ENCODE results near the gene PDE1C. TPM values are rescaled to one million over a fixed set of nuclear protein-coding genes. Genes with fewer than 3 reads are reported as not detected.

PDE1C gene
- total and polyA plus RNA-seq, 3 experiments from 2014 or later: not detected

DNA sequence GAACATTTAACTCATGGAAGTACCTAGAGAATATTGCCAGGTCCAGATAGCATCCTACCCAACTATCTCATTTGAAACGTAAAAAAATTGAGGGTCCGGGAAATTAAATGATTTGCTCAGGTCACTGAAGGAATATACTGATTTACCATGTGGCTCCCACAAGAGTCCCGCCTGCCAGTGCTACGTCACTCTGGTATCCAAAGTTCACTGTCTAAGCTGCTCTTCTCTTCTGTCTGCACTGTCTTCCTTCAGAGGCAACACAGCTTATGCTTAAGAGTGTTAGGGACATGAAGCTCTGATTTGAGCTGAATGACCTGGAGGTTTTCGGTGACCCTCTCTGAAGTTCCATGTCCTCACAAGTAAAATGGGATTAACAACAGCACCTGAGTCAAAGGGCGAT is 114.6 kb downstream of the PDE1C start:
- Histone ChIP-seq H3K27ac (ENCODE audit: low read depth, low read length) (no peak overlapping the region), H3K9me3 (ENCODE audit: low read length) (no peaks in the 10 kb centered on the region), H3K27me3 (ENCODE audit: insufficient read depth, low read length, poor library complexity, severe bottlenecking) (no peaks in the 10 kb centered on the region), H3K36me3 (ENCODE audit: insufficient read depth, low read length) (no peaks in the 10 kb centered on the region), H3K4me3 (ENCODE audit: low read length) (no peak overlapping the region), H3K4me1 (ENCODE audit: insufficient read depth, low read length) (no peaks in the 10 kb centered on the region)
- peak overlapping the region in 1 of 8 donors; percentile 19 for H3K27ac Mint-ChIP-seq
- ChIA-PET CTCF (no interaction called here), POLR2A (no interaction called here)
- no peaks in the 10 kb centered on the region for H3K27me3 Mint-ChIP-seq
- H3K4me1 Mint-ChIP-seq: no peaks in the 10 kb centered on the region
- H3K4me3 Mint-ChIP-seq: no peak overlapping the region
- no peaks in the 10 kb centered on the region for H3K36me3 Mint-ChIP-seq
- peaks cover 0 to 10% (median 3%) of the 10 kb centered on the region in 5 donors for H3K9me3 Mint-ChIP-seq
- no peak for DNase-seq

DNA sequence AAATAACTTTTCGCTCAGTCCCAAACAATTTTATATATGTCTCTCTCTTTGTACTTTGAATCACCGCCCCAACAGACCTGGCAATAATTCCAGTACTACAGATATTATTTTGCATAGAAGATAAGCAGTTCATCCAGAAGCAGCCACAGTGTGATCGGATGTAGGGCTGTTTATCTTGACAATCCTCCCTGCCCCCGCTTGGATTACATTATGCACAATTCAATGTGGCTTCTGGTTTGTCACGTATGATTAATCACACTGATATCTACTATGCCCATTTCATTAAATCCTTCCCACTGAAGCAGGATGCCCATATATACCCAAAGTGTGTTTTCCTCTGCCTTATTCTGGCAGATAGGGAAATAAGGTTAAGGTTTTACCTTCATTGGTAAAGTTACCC is 115.2 kb downstream of the PDE1C start:
- no peak for DNase-seq
- H3K4me3 Mint-ChIP-seq: no peak overlapping the region
- H3K9me3 Mint-ChIP-seq: peaks cover 0 to 7% (median 7%) of the 10 kb centered on the region in 5 donors
- H3K4me1 Mint-ChIP-seq: no peaks in the 10 kb centered on the region
- CTCF ChIA-PET: no interaction called here
- H3K27me3 ChIP-seq (ENCODE audit: insufficient read depth, low read length, poor library complexity, severe bottlenecking): no peaks in the 10 kb centered on the region
- no peaks in the 10 kb centered on the region for H3K36me3 ChIP-seq (ENCODE audit: insufficient read depth, low read length)
- H3K27ac Mint-ChIP-seq: no peak overlapping the region
- no peak overlapping the region for H3K27ac ChIP-seq (ENCODE audit: low read depth, low read length)
- no peaks in the 10 kb centered on the region for H3K36me3 Mint-ChIP-seq
- POLR2A ChIA-PET: no interaction called here
- no peak overlapping the region for H3K4me3 ChIP-seq (ENCODE audit: low read length)
- no peaks in the 10 kb centered on the region for H3K27me3 Mint-ChIP-seq
- H3K4me1 ChIP-seq (ENCODE audit: insufficient read depth, low read length): no peaks in the 10 kb centered on the region
- H3K9me3 ChIP-seq (ENCODE audit: low read length): no peaks in the 10 kb centered on the region

DNA sequence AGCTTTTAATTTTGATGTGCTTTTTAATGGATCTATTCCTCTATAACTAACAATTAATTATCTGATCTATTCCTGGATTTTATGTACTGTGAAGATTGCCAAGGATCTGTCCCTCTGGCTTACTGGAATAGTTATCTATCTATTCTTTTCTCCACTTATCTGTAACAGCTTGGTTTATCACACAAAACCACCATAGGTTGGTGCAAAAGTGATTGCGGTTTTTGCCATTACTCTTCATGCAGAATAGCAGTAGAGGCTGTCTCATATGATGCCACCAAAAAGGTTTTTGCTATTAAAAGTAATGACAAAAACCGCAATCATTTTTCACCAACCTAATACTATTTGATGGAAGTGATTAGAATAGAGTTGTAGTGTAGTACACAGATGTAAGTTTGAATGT is 115.7 kb downstream of the PDE1C start:
- no peaks in the 10 kb centered on the region for H3K4me1 Mint-ChIP-seq
- Histone ChIP-seq H3K9me3 (ENCODE audit: low read length) (no peaks in the 10 kb centered on the region), H3K27me3 (ENCODE audit: insufficient read depth, low read length, poor library complexity, severe bottlenecking) (no peaks in the 10 kb centered on the region), H3K4me3 (ENCODE audit: low read length) (no peak overlapping the region), H3K36me3 (ENCODE audit: insufficient read depth, low read length) (no peaks in the 10 kb centered on the region), H3K27ac (ENCODE audit: low read depth, low read length) (no peak overlapping the region), H3K4me1 (ENCODE audit: insufficient read depth, low read length) (no peaks in the 10 kb centered on the region)
- DNase-seq: no peak
- no peaks in the 10 kb centered on the region for H3K36me3 Mint-ChIP-seq
- POLR2A ChIA-PET: no interaction called here
- H3K4me3 Mint-ChIP-seq: no peak overlapping the region
- H3K9me3 Mint-ChIP-seq: peaks cover 0 to 7% (median 7%) of the 10 kb centered on the region in 5 donors
- CTCF ChIA-PET: no interaction called here
- no peak overlapping the region for H3K27ac Mint-ChIP-seq
- H3K27me3 Mint-ChIP-seq: no peaks in the 10 kb centered on the region

DNA sequence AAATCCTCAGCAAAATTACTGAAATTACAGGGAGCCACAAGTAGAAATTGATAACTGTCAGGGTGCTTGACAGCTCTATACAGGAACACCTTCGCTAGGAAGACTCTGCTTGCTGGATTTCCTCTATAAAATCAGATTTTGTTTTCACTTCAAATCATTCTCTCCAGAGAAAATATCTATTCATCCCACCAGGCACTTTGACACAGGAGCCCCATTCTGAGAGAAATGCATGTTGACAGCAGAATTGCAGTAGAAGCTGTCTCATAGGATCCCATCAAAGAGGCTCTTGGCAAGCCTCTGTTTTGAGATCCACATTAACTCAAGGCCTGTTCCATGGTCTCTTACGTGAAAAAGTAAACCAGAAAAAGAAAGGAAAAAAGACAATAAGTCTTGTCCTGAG is 116.8 kb downstream of the PDE1C start:
- no peaks in the 10 kb centered on the region for H3K36me3 Mint-ChIP-seq
- Histone ChIP-seq H3K4me3 (ENCODE audit: low read length) (no peak overlapping the region), H3K9me3 (ENCODE audit: low read length) (no peaks in the 10 kb centered on the region), H3K36me3 (ENCODE audit: insufficient read depth, low read length) (no peaks in the 10 kb centered on the region), H3K4me1 (ENCODE audit: insufficient read depth, low read length) (no peaks in the 10 kb centered on the region), H3K27ac (ENCODE audit: low read depth, low read length) (no peak overlapping the region), H3K27me3 (ENCODE audit: insufficient read depth, low read length, poor library complexity, severe bottlenecking) (no peaks in the 10 kb centered on the region)
- POLR2A ChIA-PET: no interaction called here
- H3K27ac Mint-ChIP-seq: no peak overlapping the region
- H3K27me3 Mint-ChIP-seq: no peaks in the 10 kb centered on the region
- CTCF ChIA-PET: no interaction called here
- H3K9me3 Mint-ChIP-seq: peaks cover 0 to 7% (median 7%) of the 10 kb centered on the region in 5 donors
- DNase-seq: no peak
- H3K4me3 Mint-ChIP-seq: no peak overlapping the region
- H3K4me1 Mint-ChIP-seq: no peaks in the 10 kb centered on the region

DNA sequence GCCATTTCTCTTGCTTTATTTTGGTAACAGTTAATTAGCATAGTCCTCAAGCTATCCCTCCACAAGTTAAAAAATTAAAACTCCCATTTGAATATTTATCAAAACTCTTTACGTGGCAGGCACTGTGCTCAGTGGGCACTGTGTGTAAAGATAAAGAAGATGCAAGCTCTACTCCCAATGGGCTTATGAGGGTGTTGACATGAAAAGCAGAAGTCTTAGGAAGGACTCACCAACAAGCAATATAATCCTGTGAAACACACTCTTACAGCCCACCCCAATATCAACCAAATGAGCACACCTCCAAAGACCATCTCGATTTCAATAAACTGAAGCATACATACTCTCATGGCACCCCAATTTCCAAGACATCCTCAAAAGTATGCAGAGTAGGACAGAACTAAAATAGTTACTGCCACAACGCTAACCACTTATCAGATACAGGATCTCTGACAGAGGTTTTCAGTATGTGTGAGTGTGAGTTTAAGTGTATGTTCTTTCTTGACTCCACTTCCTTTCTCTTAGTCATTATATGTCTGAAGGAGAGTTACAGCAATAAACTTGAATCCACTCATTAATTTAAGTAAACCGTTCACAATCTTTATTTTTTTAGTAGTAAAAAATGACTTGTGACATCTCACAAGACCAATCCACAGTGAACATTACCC is 120.0 kb downstream of the PDE1C start:
- DNase-seq: no peak
- Histone ChIP-seq H3K36me3 (ENCODE audit: insufficient read depth, low read length) (no peaks in the 10 kb centered on the region), H3K4me1 (ENCODE audit: insufficient read depth, low read length) (no peaks in the 10 kb centered on the region), H3K27ac (ENCODE audit: low read depth, low read length) (no peak overlapping the region), H3K4me3 (ENCODE audit: low read length) (no peak overlapping the region), H3K27me3 (ENCODE audit: insufficient read depth, low read length, poor library complexity, severe bottlenecking) (no peaks in the 10 kb centered on the region), H3K9me3 (ENCODE audit: low read length) (no peaks in the 10 kb centered on the region)
- H3K36me3 Mint-ChIP-seq: no peaks in the 10 kb centered on the region
- ChIA-PET POLR2A (no interaction called here), CTCF (no interaction called here)
- H3K27me3 Mint-ChIP-seq: no peaks in the 10 kb centered on the region
- H3K27ac Mint-ChIP-seq: no peak overlapping the region
- H3K4me1 Mint-ChIP-seq: no peaks in the 10 kb centered on the region
- H3K9me3 Mint-ChIP-seq: peaks cover 0 to 14% (median 7%) of the 10 kb centered on the region in 5 donors
- no peak overlapping the region for H3K4me3 Mint-ChIP-seq

DNA sequence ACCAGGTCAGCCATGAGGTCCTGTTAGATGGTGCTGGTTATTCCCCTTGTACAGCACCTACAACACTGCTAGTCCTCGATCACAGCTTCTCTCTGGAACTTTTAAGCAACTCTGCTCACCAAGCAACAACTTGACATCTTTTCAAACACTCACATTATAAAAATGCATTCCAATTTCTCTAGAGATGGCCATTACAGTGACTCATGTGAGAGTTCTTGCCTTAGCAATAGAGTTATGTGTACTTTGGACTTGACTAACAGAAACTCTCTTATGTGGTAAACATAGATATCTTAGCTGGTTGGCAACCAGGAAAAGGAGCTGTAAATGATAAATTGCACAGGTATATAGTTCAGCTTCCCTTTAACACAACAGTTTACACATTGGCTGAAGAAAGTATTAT is 122.2 kb downstream of the PDE1C start:
- no peak for DNase-seq
- Mint-ChIP-seq H3K9me3 (peaks cover 0 to 13% (median 7%) of the 10 kb centered on the region in 5 donors), H3K27ac (no peak overlapping the region), H3K4me1 (no peaks in the 10 kb centered on the region), H3K36me3 (no peaks in the 10 kb centered on the region), H3K27me3 (no peaks in the 10 kb centered on the region), H3K4me3 (no peak overlapping the region)
- Histone ChIP-seq H3K27me3 (ENCODE audit: insufficient read depth, low read length, poor library complexity, severe bottlenecking) (no peaks in the 10 kb centered on the region), H3K36me3 (ENCODE audit: insufficient read depth, low read length) (no peaks in the 10 kb centered on the region), H3K9me3 (ENCODE audit: low read length) (no peaks in the 10 kb centered on the region), H3K27ac (ENCODE audit: low read depth, low read length) (no peak overlapping the region), H3K4me3 (ENCODE audit: low read length) (no peak overlapping the region), H3K4me1 (ENCODE audit: insufficient read depth, low read length) (no peaks in the 10 kb centered on the region)
- CTCF ChIA-PET: no interaction called here
- POLR2A ChIA-PET: no interaction called here

DNA sequence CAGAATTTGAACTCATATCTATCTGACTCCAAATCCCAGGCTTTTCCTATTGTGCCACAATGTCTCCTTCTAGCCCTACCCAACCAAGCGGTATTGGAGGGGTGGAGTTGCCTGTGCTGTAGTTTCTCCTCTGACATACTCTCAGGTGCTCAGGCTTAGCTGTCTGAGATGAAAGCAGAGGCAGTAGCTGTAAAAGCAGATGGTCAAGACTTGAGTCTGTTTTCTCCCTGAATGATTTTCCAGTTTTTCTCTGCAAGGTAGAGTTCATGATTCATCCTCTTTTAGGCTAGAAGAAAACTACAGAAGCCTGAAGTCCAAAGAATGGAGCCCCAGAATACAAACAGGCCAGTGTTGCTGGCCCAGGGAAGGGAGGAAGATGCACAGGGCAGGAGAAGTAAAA is 130.0 kb downstream of the PDE1C start:
- CTCF ChIA-PET: no interaction called here
- Histone ChIP-seq H3K36me3 (ENCODE audit: insufficient read depth, low read length) (no peaks in the 10 kb centered on the region), H3K27me3 (ENCODE audit: insufficient read depth, low read length, poor library complexity, severe bottlenecking) (no peaks in the 10 kb centered on the region), H3K27ac (ENCODE audit: low read depth, low read length) (no peak overlapping the region), H3K4me1 (ENCODE audit: insufficient read depth, low read length) (no peaks in the 10 kb centered on the region), H3K4me3 (ENCODE audit: low read length) (no peak overlapping the region), H3K9me3 (ENCODE audit: low read length) (no peaks in the 10 kb centered on the region)
- Mint-ChIP-seq H3K9me3 (peaks cover 0 to 14% (median 11%) of the 10 kb centered on the region in 5 donors), H3K27ac (no peak overlapping the region), H3K4me3 (no peak overlapping the region), H3K4me1 (no peaks in the 10 kb centered on the region), H3K36me3 (no peaks in the 10 kb centered on the region), H3K27me3 (no peaks in the 10 kb centered on the region)
- POLR2A ChIA-PET: no interaction called here
- DNase-seq: no peak

DNA sequence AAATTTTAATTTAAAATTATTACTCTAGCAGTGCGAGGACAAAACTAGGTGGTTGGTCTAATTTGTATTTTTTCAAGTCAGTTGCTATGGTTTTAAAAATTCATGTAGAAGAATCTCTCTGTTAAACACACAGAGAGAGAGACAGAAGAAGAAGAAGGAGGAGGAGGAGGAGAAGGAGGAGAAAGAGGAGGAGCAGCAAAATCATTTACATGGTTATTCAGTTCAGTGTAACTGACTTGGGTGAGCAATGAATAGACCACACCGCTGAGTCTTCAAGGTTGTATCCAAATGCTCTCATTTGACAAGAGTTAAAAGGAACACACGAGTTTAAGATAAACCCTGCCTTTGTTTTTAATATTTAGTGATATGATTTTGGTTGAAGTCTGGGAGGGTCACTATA is 131.1 kb downstream of the PDE1C start:
- no peaks in the 10 kb centered on the region for H3K27me3 ChIP-seq (ENCODE audit: insufficient read depth, low read length, poor library complexity, severe bottlenecking)
- H3K4me1 Mint-ChIP-seq: no peaks in the 10 kb centered on the region
- H3K4me3 Mint-ChIP-seq: no peak overlapping the region
- ChIA-PET POLR2A (no interaction called here), CTCF (no interaction called here)
- H3K27me3 Mint-ChIP-seq: no peaks in the 10 kb centered on the region
- no peaks in the 10 kb centered on the region for H3K9me3 ChIP-seq (ENCODE audit: low read length)
- DNase-seq: no peak
- H3K36me3 ChIP-seq (ENCODE audit: insufficient read depth, low read length): no peaks in the 10 kb centered on the region
- H3K27ac Mint-ChIP-seq: no peak overlapping the region
- peaks cover 0 to 22% (median 12%) of the 10 kb centered on the region in 5 donors for H3K9me3 Mint-ChIP-seq
- no peak overlapping the region for H3K27ac ChIP-seq (ENCODE audit: low read depth, low read length)
- H3K4me3 ChIP-seq (ENCODE audit: low read length): no peak overlapping the region
- no peaks in the 10 kb centered on the region for H3K36me3 Mint-ChIP-seq
- H3K4me1 ChIP-seq (ENCODE audit: insufficient read depth, low read length): no peaks in the 10 kb centered on the region

DNA sequence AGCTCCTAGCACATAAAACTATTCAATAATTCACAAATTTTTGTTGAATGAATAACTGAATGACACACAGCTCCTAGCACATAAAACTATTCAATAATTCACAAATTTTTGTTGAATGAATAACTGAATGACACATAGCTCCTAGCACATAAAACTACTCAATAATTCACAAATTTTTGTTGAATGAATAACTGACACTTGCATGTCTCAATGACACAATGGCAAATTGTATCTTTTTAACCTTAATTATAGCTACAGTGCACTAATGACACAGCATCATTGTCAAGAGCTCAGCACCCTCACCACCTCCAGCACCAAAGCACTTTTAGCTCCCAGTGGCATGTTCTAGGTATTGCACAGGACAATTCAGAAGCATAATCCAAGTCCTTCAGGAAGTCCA is 131.6 kb downstream of the PDE1C start:
- POLR2A ChIA-PET: no interaction called here
- CTCF ChIA-PET: no interaction called here

More for the DNA sequence above, 131.6 kb downstream of the PDE1C start:
- no peaks in the 10 kb centered on the region for H3K9me3 ChIP-seq (ENCODE audit: low read length)
- H3K36me3 ChIP-seq (ENCODE audit: insufficient read depth, low read length): no peaks in the 10 kb centered on the region
- no peak overlapping the region for H3K4me3 Mint-ChIP-seq
- DNase-seq: no peak
- H3K27me3 Mint-ChIP-seq: no peaks in the 10 kb centered on the region
- no peaks in the 10 kb centered on the region for H3K4me1 ChIP-seq (ENCODE audit: insufficient read depth, low read length)
- H3K9me3 Mint-ChIP-seq: peaks cover 0 to 24% (median 9%) of the 10 kb centered on the region in 5 donors
- no peak overlapping the region for H3K27ac ChIP-seq (ENCODE audit: low read depth, low read length)
- no peak overlapping the region for H3K27ac Mint-ChIP-seq
- no peaks in the 10 kb centered on the region for H3K4me1 Mint-ChIP-seq
- H3K4me3 ChIP-seq (ENCODE audit: low read length): no peak overlapping the region
- no peaks in the 10 kb centered on the region for H3K27me3 ChIP-seq (ENCODE audit: insufficient read depth, low read length, poor library complexity, severe bottlenecking)
- no peaks in the 10 kb centered on the region for H3K36me3 Mint-ChIP-seq

Data from CD8-positive, alpha-beta memory T cell (primary cell).